Stimulated activated CD4-positive, alpha-beta T cell treated with anti-CD3 and anti-CD28 coated beads, Interleukin-2, amount 100 ng/mL, for 48 hours (primary cell): ENCODE results near the gene C10orf95.

Experiments used
- DNase-seq, 2 donors: peaks; one replicate each; pipeline ENCODE4 v3.0.0-alpha.2; 2020

The C10orf95 gene

GRCh38 chr10:102400076-102400475 lies 51.3 kb downstream of the C10orf95 start:
- no peak for DNase-seq
